PC-9 (cell line): ENCODE measurements around the gene NFYC. TPM values are rescaled to one million over a fixed set of nuclear protein-coding genes. Genes with fewer than 3 reads are reported as not detected.
A peak's percentile ranks its signal among the peaks of the same experiment; 100 is the strongest.

Experiments
- BruUV-seq: library from RNA; stranded (reverse); fragments of 400-500 nt; replicated peaks from 2 replicates; lab custom pipeline; 2021; lab: Mats Ljungman, UMichigan
- CTCF ChIA-PET: fragments of 300-600 bp; sonication (Branson Sonifier 250); formaldehyde crosslinking; loops from one replicate; lab custom pipeline; 2022; ENCODE audit warnings: antibody characterized with exemption; lab: Charles Lee
- POLR2A ChIA-PET: fragments of 300-600 bp; sonication (Branson Sonifier 250); formaldehyde crosslinking; loops from one replicate; lab custom pipeline; 2022; ENCODE audit warnings: antibody characterized with exemption; ENCODE audit not compliant: unreplicated experiment; lab: Charles Lee
- DNase-seq, 2 experiments: peaks; one replicate each; pipeline versions ENCODE4 v3.0.0 to v3.0.0-alpha.2; 2015 to 2022; ENCODE audit warnings: mixed read lengths in 1 of 2
- H2AFZ ChIP-seq: fragments of 200-600 bp; sonication (generic); 2 replicates; pipeline ENCODE4 v1.8.1; 2017; ENCODE audit warnings: antibody characterized with exemption
- H3F3A ChIP-seq: fragments of 200-600 bp; sonication (generic); 2 replicates; pipeline ENCODE4 v1.8.1; 2017; ENCODE audit warnings: antibody characterized with exemption, mild to moderate bottlenecking, low read depth; ENCODE audit not compliant: insufficient read depth
- H3K27ac ChIP-seq: fragments of 200-600 bp; sonication (generic); 2 replicates; pipeline ENCODE4 v1.6.1; 2016; ENCODE audit warnings: mixed run types
- H3K27me3 ChIP-seq: fragments of 200-600 bp; sonication (generic); 2 replicates; pipeline ENCODE4 v1.6.1; 2016; ENCODE audit warnings: low read depth, mixed run types; ENCODE audit not compliant: insufficient read depth
- H3K36me3 ChIP-seq: fragments of 200-600 bp; sonication (generic); 2 replicates; pipeline ENCODE4 v1.6.1; 2016; ENCODE audit warnings: low read depth, mixed run types
- H3K4me1 ChIP-seq: fragments of 200-600 bp; sonication (generic); replicated peaks from 2 replicates; pipeline ENCODE4 v1.6.1; 2016; ENCODE audit warnings: mixed run types; ENCODE audit not compliant: insufficient read depth
- H3K4me2 ChIP-seq: fragments of 200-600 bp; sonication (generic); 2 replicates; pipeline ENCODE4 v1.6.1; 2017; ENCODE audit warnings: mixed run types
- H3K4me3 ChIP-seq: fragments of 200-600 bp; sonication (generic); 2 replicates; pipeline ENCODE4 v1.6.1; 2016; ENCODE audit warnings: mixed run types
- H3K79me2 ChIP-seq: fragments of 200-600 bp; sonication (generic); 2 replicates; pipeline ENCODE4 v1.6.1; 2017; ENCODE audit warnings: low read depth, mixed run types
- H3K9me2 ChIP-seq: fragments of 200-600 bp; sonication (generic); 2 replicates; pipeline ENCODE4 v1.8.1; 2017; ENCODE audit warnings: mild to moderate bottlenecking; ENCODE audit not compliant: insufficient read depth
- H3K9me3 ChIP-seq: fragments of 200-600 bp; sonication (generic); 2 replicates; pipeline ENCODE4 v1.8.1; 2016; ENCODE audit warnings: low read depth; ENCODE audit not compliant: insufficient read depth
- H4K20me1 ChIP-seq: fragments of 200-600 bp; sonication (generic); 2 replicates; pipeline ENCODE4 v1.8.1; 2017; ENCODE audit not compliant: insufficient read depth
- EZH2 ChIP-seq: fragments of 200-600 bp; sonication (generic); IDR thresholded peaks from 2 replicates; pipeline ENCODE4 v1.8.0; 2017; ENCODE audit warnings: antibody characterized with exemption, low read depth
- intact Hi-C: fragments of 100-400 bp; cut with micrococcal nuclease; formaldehyde crosslinking; loops from one replicate; pipeline ENCODE4 v1.10.0; 2022; ENCODE audit not compliant: unreplicated experiment
- total RNA-seq: library from RNA; stranded (reverse); gene quantifications from 2 replicates; pipeline ENCODE4 v1.2.3, GENCODE V29; 2021
- TF ChIP-seq, protein P1 (sequence below): fragments of 200-600 bp; sonication (generic); conservative IDR thresholded peaks from 2 replicates; pipeline ENCODE4 v1.6.1; 2017; ENCODE audit warnings: mixed run types, antibody characterized with exemption, mild to moderate bottlenecking, moderate library complexity

NFYC gene
- total RNA-seq, 1 experiment from 2014 or later: 91.1 TPM

DNA sequence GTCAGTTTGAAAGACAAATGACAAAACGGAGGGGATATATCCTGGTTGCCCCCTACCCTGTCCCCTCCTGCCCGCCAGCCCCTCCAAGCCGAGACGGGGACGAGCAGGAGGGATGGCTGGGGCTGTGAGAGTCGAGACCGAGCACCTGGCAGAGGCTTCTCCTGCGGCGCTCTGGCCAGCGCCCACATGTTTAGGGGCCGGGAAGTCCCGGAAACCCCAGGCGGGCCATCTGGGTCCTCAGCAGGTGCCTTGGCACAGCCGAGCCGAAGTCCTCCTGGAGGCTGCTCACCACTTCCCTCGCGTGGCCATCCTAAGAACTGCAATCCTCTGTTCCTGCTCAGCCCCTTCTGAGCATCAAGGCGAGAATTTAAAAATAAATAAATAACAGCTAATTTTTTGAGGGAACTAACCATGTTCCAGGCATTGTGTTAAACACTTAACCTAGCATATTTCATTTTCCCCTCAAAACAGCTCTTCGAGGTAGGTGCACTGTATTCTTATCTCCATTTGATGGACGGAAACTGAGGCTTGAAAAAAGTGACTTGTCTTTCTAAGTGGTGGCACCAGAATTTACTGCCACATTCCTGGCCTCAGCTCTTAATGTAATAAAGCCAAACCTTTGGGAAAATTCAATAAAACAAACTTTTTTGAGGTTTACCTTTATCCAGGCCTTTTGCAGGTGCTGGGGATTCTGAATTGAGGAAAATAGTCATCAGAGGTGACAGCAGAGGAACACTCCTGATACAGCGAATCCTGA is 22.6 kb upstream of the NFYC start:
- H3K27me3 ChIP-seq: no peaks in the 10 kb centered on the region
- H3K36me3 ChIP-seq: no peaks in the 10 kb centered on the region
- H3K4me3 ChIP-seq: peak overlapping the region; percentile 41; the same call in 1 of the 2 replicates
- H3K4me2 ChIP-seq: peak overlapping the region; percentile 64
- POLR2A ChIA-PET: no interaction called here
- H3K4me1 ChIP-seq: peaks cover 6% of the 10 kb centered on the region; the same call in 1 of the 2 replicates
- no peaks in the 10 kb centered on the region for H4K20me1 ChIP-seq
- CTCF ChIA-PET: interaction anchor here (0.6 to 0.9 kb wide), 9 partner anchors 12 to 1483 kb away, joined by 3 to 12 read pairs (median 4); partner anchors contain the start of gene ZNF684
- intact Hi-C loops: loop anchor here (1.0 to 2.0 kb wide), 3 partner anchors 39 to 57 kb away; no protein-coding TSS in a partner anchor
- no peaks in the 10 kb centered on the region for H3K79me2 ChIP-seq
- H3F3A ChIP-seq: 0 out of 2 replicates have a peak, but pooled peaks cover 3% of the 10 kb centered on the region
- no peak overlapping the region for H3K27ac ChIP-seq
- H2AFZ ChIP-seq: no peak overlapping the region
- no peaks in the 10 kb centered on the region for H3K9me2 ChIP-seq
- TF ChIP-seq, protein P1, sequence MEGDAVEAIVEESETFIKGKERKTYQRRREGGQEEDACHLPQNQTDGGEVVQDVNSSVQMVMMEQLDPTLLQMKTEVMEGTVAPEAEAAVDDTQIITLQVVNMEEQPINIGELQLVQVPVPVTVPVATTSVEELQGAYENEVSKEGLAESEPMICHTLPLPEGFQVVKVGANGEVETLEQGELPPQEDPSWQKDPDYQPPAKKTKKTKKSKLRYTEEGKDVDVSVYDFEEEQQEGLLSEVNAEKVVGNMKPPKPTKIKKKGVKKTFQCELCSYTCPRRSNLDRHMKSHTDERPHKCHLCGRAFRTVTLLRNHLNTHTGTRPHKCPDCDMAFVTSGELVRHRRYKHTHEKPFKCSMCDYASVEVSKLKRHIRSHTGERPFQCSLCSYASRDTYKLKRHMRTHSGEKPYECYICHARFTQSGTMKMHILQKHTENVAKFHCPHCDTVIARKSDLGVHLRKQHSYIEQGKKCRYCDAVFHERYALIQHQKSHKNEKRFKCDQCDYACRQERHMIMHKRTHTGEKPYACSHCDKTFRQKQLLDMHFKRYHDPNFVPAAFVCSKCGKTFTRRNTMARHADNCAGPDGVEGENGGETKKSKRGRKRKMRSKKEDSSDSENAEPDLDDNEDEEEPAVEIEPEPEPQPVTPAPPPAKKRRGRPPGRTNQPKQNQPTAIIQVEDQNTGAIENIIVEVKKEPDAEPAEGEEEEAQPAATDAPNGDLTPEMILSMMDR: peak; percentile 97
- no peak for TF ChIP-seq EZH2
- no peaks in the 10 kb centered on the region for H3K9me3 ChIP-seq
- no TSS peak for BruUV-seq
- peak; percentile 65 to 85 for DNase-seq

DNA sequence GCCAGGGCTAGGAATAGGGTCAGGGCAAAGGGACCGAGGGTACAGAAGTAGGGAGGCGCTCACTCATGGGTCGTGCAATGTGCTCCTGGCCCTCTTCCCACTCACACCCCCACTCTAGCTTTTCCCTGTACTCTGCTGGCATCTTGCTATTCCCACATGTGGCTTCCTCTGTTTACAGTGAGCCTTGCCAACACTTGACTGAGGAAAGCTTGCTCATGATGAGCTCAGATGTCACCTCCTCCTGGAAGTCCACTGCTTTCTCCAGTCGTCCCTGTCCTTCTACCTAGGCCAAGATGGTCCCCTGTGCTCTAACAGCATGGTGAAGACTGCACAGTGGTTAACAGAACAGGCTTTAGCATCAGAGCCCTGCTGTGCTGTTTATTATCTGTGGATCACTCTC is 18.1 kb upstream of the NFYC start:
- Histone ChIP-seq H3K4me2 (no peak overlapping the region), H3K4me3 (no peak overlapping the region), H3K27ac (no peak overlapping the region), H3K9me2 (no peaks in the 10 kb centered on the region), H3K27me3 (no peaks in the 10 kb centered on the region), H3K4me1 (no peaks in the 10 kb centered on the region), H3K36me3 (no peaks in the 10 kb centered on the region), H2AFZ (no peak overlapping the region), H4K20me1 (no peaks in the 10 kb centered on the region), H3K79me2 (no peaks in the 10 kb centered on the region), H3K9me3 (no peaks in the 10 kb centered on the region), H3F3A (no peaks in the 10 kb centered on the region)
- ChIA-PET CTCF (no interaction called here), POLR2A (interaction anchor here (0.7 kb wide), 1 partner anchor 92 kb away, joined by 5 read pairs; no protein-coding TSS in a partner anchor)
- DNase-seq: no peak
- TF ChIP-seq, protein P1: no peak
- TF ChIP-seq EZH2: no peak
- BruUV-seq: no TSS peak
- intact Hi-C loops: no loop called here

DNA sequence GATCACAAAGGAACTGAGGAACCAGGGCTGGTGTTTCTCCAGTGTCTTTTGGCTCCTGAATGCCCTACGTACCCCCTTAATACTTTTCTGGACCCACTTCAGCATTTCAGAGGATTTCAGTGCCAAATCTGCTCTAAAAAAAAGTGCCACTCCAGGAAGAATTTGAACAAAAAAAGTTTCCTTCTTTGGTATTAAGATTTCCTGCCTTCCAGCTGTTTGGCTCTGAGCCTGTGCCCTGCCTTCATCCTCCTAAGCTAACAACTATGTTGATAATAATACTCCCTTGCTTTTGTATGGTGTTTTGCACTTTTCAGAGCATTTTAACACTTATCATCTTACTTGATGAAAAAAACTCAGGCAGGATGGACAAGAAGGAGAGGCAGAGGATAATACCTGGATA is 15.0 kb upstream of the NFYC start:
- ChIA-PET POLR2A (no interaction called here), CTCF (interaction anchor here (0.8 kb wide), 1 partner anchor 45 kb away, joined by 3 read pairs; no protein-coding TSS in a partner anchor)
- TF ChIP-seq, protein P1: no peak
- no peak for TF ChIP-seq EZH2
- intact Hi-C loops: no loop called here
- Histone ChIP-seq H3K4me1 (no peaks in the 10 kb centered on the region), H3K4me2 (no peak overlapping the region), H3K27ac (no peak overlapping the region), H4K20me1 (no peaks in the 10 kb centered on the region), H2AFZ (no peak overlapping the region), H3K79me2 (no peaks in the 10 kb centered on the region), H3K9me3 (no peaks in the 10 kb centered on the region), H3K4me3 (no peak overlapping the region), H3K9me2 (no peaks in the 10 kb centered on the region), H3K36me3 (no peaks in the 10 kb centered on the region), H3K27me3 (no peaks in the 10 kb centered on the region), H3F3A (no peaks in the 10 kb centered on the region)
- DNase-seq: no peak
- BruUV-seq: no TSS peak
